Muscle layer of duodenum (tissue), 2 donors: ENCODE results near the gene TTC13.

ENCODE experiments used
- H3K27ac ChIP-seq: one replicate; pipeline ENCODE4 v1.7.0; 2013; ENCODE audit warnings: mild to moderate bottlenecking, low read length
- H3K27me3 ChIP-seq: one replicate; pipeline ENCODE4 v1.7.0; 2013; ENCODE audit warnings: low read depth, mild to moderate bottlenecking, control low read depth, low read length
- H3K36me3 ChIP-seq, 2 donors: one replicate each; pipeline ENCODE4 v1.7.0; 2013; ENCODE audit warnings: low read length in 2 of 2, control low read depth in 1 of 2, mild to moderate bottlenecking in 1 of 2; ENCODE audit not compliant: insufficient read depth in 2 of 2, control insufficient read depth in 1 of 2
- H3K4me1 ChIP-seq, 2 donors: one replicate each; pipeline ENCODE4 v1.7.0; 2013; ENCODE audit warnings: low read length in 2 of 2, mild to moderate bottlenecking in 2 of 2, control low read depth in 1 of 2, moderate library complexity in 1 of 2; ENCODE audit not compliant: insufficient read depth in 2 of 2, control insufficient read depth in 1 of 2
- H3K4me3 ChIP-seq, 2 donors: one replicate each; pipeline ENCODE4 v1.7.0; 2013; ENCODE audit warnings: low read length in 2 of 2, low read depth in 1 of 2, mild to moderate bottlenecking in 1 of 2
- H3K9me3 ChIP-seq, 2 donors: one replicate each; pipeline ENCODE4 v1.7.0; 2013; ENCODE audit warnings: low read length in 2 of 2, control low read depth in 1 of 2, mild to moderate bottlenecking in 1 of 2; ENCODE audit not compliant: control insufficient read depth in 1 of 2
- donor health status: healthy.

The TTC13 gene

DNA sequence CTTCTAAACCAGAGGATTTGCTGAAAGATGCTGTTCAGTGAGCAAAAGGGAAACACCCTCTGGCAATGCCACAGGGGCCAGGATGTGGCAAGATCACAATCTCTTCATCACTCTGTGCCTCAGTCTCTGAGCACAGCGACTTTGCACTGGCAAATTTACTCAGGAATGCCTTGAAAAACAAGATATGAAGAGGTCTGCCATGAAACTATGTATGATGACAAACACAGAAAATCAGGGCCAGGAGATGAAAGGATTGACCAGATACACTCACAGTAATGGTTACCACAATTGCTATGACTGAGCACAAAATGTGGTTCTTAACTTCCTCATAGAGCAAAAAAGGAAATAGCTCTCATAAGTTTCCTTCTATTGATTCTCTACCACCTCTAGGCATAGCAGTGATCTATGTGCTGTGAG, 5.8 kb downstream of the TTC13 start:
- peaks cover 5 to 6% of the 10 kb centered on the region in 2 donors for H3K36me3 ChIP-seq
- H3K27ac ChIP-seq: no peak overlapping the region
- peaks cover 0 to 13% of the 10 kb centered on the region in 2 donors for H3K4me1 ChIP-seq
- no peak overlapping the region for H3K4me3 ChIP-seq
- no peaks in the 10 kb centered on the region for H3K27me3 ChIP-seq
- no peaks in the 10 kb centered on the region for H3K9me3 ChIP-seq

DNA sequence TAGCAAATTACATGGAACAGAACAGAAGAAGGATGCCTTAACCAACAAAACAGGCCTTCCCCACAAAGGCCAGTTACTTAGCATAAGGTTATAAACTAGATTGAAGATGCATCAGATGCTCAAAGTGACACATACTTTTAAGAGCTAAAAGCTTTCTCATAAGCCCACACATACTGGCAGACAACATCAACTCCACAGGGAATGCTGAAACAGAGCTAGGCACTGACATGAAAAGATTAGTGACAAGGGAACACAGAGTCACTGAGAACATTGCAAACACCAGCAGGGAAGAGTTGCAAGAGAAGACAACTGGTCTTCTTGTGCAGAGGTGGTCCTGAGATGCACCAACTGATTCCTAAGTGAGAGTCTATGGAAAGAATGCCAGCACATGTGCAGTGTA, 6.9 kb downstream of the TTC13 start:
- Histone ChIP-seq H3K9me3 (no peaks in the 10 kb centered on the region), H3K4me1 (peaks cover 0 to 2% of the 10 kb centered on the region in 2 donors), H3K27ac (no peak overlapping the region), H3K27me3 (no peaks in the 10 kb centered on the region), H3K36me3 (peaks cover 5 to 6% of the 10 kb centered on the region in 2 donors), H3K4me3 (no peak overlapping the region)

DNA sequence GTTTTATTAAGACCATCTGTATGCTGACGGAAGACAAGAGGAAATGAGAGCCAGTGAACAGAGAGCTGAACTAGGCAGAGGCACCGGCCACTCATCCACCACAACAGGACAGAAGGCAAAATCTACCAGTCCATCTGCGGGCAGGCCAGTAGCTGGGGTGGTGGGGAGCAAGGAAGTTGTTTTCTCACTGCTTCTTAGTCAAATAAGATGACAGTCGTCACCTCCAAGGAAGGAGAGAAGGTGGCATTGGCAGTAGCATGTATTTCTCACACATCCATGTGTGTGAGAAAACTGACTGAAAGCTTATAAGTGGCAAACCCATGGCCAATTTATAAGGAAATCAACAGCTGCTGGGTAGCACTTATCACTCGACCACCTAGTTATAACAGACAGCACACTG, 8.2 kb downstream of the TTC13 start:
- Histone ChIP-seq H3K9me3 (no peaks in the 10 kb centered on the region), H3K27ac (no peak overlapping the region), H3K36me3 (peaks cover 0 to 5% of the 10 kb centered on the region in 2 donors), H3K4me3 (no peak overlapping the region), H3K27me3 (no peaks in the 10 kb centered on the region), H3K4me1 (no peaks in the 10 kb centered on the region)

DNA sequence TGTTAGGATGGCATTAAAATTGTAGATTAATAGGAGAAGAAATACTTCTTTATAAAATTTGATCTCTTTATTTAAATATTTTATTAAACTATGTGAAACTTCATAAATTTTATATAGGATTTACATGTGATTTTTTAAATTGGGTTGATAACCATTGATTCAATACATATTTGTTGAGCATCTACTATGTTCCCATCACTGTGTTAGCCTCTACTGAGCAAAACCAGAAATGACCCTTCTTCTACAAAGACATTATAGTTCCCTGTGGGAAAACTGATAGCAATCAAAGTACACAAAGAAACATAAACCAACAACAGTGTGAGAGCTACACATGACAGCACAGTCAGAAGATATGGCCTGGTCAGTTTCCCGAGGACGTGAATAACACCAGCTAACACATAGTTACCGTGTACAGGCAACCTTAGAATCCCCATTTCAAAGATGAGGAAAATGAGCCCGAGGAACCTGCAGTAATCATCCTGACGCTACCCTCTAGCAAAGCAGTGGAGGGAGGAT, 12.2 kb downstream of the TTC13 start:
- H3K9me3 ChIP-seq: no peaks in the 10 kb centered on the region
- H3K36me3 ChIP-seq: peaks cover 0 to 5% of the 10 kb centered on the region in 2 donors
- no peak overlapping the region for H3K4me3 ChIP-seq
- no peaks in the 10 kb centered on the region for H3K4me1 ChIP-seq
- H3K27me3 ChIP-seq: no peaks in the 10 kb centered on the region
- H3K27ac ChIP-seq: no peak overlapping the region

DNA sequence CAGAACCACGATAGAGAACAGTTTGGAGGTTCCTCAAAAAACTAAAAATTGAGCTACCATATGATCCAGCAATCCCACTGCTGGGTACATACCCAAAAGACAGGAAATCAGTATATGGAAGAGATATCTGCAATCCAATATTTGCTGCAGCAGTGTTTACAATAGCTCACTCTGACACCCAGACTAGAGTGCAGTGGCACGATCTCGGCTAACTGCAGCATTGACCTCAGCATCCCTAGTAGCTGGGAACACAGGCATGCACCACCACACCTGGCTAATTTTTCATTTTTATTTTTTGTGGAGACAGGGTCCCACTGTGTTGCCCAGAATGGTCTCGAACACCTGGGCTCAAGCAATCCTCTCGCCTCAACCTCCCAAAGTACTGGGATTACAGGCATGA, 13.1 kb downstream of the TTC13 start:
- H3K36me3 ChIP-seq: peaks cover 0 to 5% of the 10 kb centered on the region in 2 donors
- H3K27me3 ChIP-seq: no peaks in the 10 kb centered on the region
- no peaks in the 10 kb centered on the region for H3K9me3 ChIP-seq
- H3K4me1 ChIP-seq: no peaks in the 10 kb centered on the region
- H3K4me3 ChIP-seq: no peak overlapping the region
- H3K27ac ChIP-seq: no peak overlapping the region

DNA sequence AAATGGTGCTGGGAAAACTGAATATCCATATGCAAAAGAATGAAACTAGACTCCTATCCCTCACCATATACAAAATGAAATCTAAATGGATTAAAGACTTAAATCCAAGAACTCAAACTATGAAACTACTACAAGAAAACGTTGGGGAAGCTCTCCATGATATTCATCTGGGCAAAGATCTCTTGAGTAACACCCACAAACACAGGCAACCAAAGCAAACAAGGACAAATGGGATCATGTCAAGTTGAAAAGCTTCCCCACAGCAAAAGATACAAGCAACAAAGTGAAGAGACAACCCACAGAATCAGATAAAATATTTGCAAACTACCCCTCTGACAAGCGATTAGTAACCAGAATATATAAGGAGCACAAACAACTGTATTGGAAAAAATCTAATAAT, 13.8 kb downstream of the TTC13 start:
- no peaks in the 10 kb centered on the region for H3K27me3 ChIP-seq
- H3K36me3 ChIP-seq: peaks cover 0 to 2% of the 10 kb centered on the region in 2 donors

DNA sequence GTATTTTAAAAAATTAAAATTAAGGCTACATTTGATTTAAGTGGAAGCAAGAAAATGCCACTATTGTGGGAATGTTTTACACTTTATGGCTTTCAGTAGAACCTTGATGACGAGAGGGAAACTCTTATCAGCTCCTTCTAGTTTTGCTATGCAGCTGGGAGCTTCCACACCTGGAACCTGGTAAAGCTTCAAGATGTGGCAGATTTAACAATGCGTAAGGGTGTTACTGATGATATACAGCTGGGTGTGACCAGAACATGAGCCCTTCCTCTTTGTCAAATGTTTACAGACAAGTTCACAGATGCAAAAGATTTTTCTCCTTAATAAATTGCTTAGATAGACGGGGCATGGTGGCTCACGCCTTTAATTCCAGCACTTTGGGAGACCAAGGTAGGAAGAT, 20.3 kb downstream of the TTC13 start:
- no peaks in the 10 kb centered on the region for H3K9me3 ChIP-seq
- H3K4me3 ChIP-seq: no peak overlapping the region
- no peaks in the 10 kb centered on the region for H3K27me3 ChIP-seq
- no peaks in the 10 kb centered on the region for H3K4me1 ChIP-seq
- peaks cover 4 to 15% of the 10 kb centered on the region in 2 donors for H3K36me3 ChIP-seq
- no peak overlapping the region for H3K27ac ChIP-seq

More for the DNA sequence above, 13.8 kb downstream of the TTC13 start:
- Histone ChIP-seq H3K4me3 (no peak overlapping the region), H3K4me1 (no peaks in the 10 kb centered on the region), H3K9me3 (no peaks in the 10 kb centered on the region), H3K27ac (no peak overlapping the region)

DNA sequence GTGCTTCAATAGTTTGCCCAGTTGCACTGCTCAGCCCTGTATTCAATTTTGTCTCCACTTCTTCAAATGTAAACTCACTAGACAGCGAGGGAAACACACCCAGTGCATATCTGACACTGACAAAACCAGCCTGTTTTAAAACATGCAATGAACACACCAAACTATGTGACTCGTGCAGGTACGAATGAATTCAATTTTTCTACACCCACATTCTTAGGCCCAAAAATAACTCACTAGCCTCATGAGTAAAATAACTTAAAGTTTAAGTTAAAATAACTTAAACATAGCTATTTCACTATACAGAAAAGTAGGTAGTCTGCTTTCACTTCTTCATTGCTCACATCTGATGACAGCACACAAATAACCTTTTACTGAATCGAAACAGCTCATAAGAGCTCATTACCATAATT, 21.1 kb downstream of the TTC13 start:
- no peaks in the 10 kb centered on the region for H3K4me1 ChIP-seq
- no peak overlapping the region for H3K27ac ChIP-seq
- no peak overlapping the region for H3K4me3 ChIP-seq
- peaks cover 6 to 15% of the 10 kb centered on the region in 2 donors for H3K36me3 ChIP-seq
- no peaks in the 10 kb centered on the region for H3K27me3 ChIP-seq
- no peaks in the 10 kb centered on the region for H3K9me3 ChIP-seq

DNA sequence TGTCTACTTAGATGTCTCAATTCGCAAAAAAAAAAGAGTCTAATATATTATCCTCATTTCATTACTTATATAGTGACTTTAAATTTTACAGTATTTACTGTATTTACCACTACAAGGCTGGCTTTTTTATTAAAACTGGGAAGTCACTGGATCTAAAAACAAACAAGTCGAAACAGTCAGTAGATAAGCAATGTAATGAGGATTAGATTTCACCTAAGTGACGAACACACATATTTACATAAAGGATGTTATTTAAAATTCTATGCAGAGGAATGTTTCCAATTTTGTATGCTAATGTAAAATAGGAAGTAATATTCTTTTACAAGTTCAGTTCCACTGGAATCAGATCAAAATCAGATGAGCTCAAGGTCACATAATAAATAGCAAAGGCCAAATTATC, 28.3 kb downstream of the TTC13 start:
- H3K27me3 ChIP-seq: no peaks in the 10 kb centered on the region
- H3K4me1 ChIP-seq: no peaks in the 10 kb centered on the region
- peaks cover 3 to 13% of the 10 kb centered on the region in 2 donors for H3K36me3 ChIP-seq
- no peaks in the 10 kb centered on the region for H3K9me3 ChIP-seq
- H3K4me3 ChIP-seq: no peak overlapping the region
- H3K27ac ChIP-seq: no peak overlapping the region

DNA sequence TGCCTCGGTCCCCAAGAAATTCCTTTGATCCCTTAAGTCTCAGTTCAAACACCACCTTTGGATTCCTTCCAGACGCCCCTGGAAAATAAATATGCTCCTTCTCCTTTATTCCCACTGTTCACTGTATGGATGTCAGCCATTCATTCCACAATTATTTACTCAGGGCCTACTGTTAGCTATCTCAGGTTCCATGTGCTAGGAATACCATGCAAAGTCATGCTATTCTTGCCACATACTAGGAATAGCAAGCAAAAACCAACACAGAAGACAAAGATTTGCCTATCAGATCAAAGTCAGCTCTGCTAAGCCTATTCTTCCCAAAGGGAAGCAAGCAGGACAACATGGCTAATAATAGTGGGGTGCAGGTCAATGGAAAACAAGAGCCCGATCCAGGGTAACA, 29.8 kb downstream of the TTC13 start:
- Histone ChIP-seq H3K27ac (no peak overlapping the region), H3K9me3 (no peaks in the 10 kb centered on the region), H3K27me3 (no peaks in the 10 kb centered on the region), H3K4me3 (no peak overlapping the region), H3K4me1 (no peaks in the 10 kb centered on the region), H3K36me3 (peaks cover 0 to 15% of the 10 kb centered on the region in 2 donors)

DNA sequence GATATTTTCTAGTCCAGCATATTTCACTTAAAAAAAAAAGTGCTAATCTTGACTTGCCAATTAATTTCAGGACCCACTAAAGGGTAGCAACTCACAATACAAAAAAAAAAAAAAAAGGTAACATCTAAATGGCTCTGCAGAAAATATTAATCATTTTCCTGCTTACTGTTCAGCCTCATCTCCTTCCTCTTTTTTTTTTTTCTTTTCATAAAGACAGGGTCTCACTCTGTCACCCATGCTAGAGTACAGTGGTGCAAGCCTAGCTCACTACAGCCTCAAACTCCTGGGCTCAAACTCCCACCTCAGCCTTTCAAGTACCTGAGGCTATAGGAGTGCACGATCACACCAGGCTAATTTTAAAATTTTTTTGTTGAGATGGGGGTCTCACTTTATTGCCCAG, 30.4 kb downstream of the TTC13 start:
- Histone ChIP-seq H3K27me3 (no peaks in the 10 kb centered on the region), H3K4me3 (no peak overlapping the region), H3K27ac (no peak overlapping the region), H3K36me3 (peaks cover 4 to 14% of the 10 kb centered on the region in 2 donors), H3K9me3 (no peaks in the 10 kb centered on the region), H3K4me1 (no peaks in the 10 kb centered on the region)

DNA sequence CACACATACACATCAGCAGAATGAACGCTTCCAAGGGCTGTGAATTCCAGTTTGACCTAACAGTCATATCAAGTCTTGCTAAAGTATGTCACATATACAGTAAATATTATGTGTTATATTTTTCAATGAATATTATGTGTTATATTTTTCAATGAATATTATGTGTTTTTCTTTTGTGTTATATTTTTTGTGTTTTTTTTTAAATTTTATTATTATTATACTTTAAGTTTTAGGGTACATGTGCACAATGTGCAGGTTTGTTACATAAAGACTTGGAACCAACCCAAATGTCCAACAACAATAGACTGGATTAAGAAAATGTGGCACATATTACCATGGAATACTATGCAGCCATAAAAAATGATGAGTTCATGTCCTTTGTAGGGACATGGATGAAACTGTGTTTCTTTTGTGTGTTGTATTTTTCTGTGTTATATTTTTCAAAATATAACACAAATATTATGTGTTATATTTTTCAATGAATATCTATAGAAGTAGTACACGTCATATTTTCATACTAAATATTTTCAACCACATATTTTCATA, 35.5 kb downstream of the TTC13 start:
- no peaks in the 10 kb centered on the region for H3K4me1 ChIP-seq
- H3K36me3 ChIP-seq: peaks cover 5 to 13% of the 10 kb centered on the region in 2 donors
- no peaks in the 10 kb centered on the region for H3K9me3 ChIP-seq
- no peak overlapping the region for H3K27ac ChIP-seq
- no peak overlapping the region for H3K4me3 ChIP-seq
- H3K27me3 ChIP-seq: no peaks in the 10 kb centered on the region
